GM12891 (cell line): ENCODE data around the gene TMEM272.

Experiments
- POLR2A ChIP-seq: IDR thresholded peaks from 2 replicates; pipeline ENCODE4 v1.6.1; 2011; ENCODE audit warnings: low read depth, low read length, control low read depth
- POLR2AphosphoS5 ChIP-seq: IDR thresholded peaks from 2 replicates; pipeline ENCODE4 v1.6.1; 2011; ENCODE audit warnings: low read depth, low read length, control low read depth
- POU2F2 ChIP-seq: IDR thresholded peaks from 2 replicates; pipeline ENCODE4 v1.6.1; 2011; ENCODE audit warnings: low read depth, mild to moderate bottlenecking, control low read depth, low read length, moderate library complexity
- SPI1 ChIP-seq: IDR thresholded peaks from 2 replicates; pipeline ENCODE4 v1.6.1; 2011; ENCODE audit warnings: low read depth, low read length, control low read depth
- TAF1 ChIP-seq: IDR thresholded peaks from 2 replicates; pipeline ENCODE4 v1.6.1; 2011; ENCODE audit warnings: low read depth, low read length, control low read depth

DNA sequence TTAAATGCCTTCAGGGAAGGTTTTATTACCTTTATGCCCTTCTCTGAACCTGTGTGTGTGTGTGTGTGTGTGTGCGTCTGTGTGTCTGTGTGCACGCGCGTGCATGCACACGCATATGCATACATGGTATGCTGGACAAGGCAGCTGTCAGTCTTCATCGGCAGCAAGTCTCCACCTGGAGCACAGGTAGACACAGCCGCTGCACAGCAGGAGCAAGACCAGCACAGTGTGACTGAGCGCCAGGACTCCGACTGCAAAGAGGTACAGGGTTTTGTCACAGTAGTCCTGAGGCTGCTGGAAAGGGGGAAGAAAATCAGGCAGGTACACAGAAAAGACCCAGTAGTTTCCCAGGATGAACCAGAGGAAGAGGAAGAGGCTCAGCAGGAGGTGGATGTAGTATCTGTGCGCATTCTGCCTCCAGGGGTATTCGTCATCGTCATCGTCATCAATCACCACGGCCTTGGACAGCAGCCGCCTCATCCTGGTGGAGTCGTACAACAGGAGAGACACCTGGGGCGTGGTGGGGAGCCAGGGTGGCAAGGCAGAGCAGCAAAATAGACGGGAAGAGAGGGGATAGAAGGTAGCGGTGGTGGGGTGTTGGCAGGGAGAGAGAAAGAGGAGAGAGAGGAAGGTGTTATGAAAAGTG, 28.2 kb downstream of the TMEM272 start:
- TF ChIP-seq POLR2AphosphoS5: no peak
- TF ChIP-seq SPI1: no peak
- TF ChIP-seq POLR2A: no peak
- no peak for TF ChIP-seq TAF1
- no peak for TF ChIP-seq POU2F2
